HCT116 (cell line): ENCODE data around the gene SVIL. TPM values are rescaled to one million over a fixed set of nuclear protein-coding genes. Genes with fewer than 3 reads are reported as not detected.

Experiments used
- ATAC-seq: fragments of 200-7000 bp; cut with Tn5 transposase; 2 replicates; pipeline ENCODE4 v1.9.1; 2020; ENCODE audit warnings: mild to moderate bottlenecking, moderate library complexity
- BruUV-seq: library from RNA; stranded (reverse); fragments of 400-500 nt; replicated peaks from 2 replicates; lab custom pipeline; 2021; lab: Mats Ljungman, UMichigan
- CTCF ChIA-PET: fragments of 300-600 bp; sonication (Branson Sonifier 250); formaldehyde crosslinking; loops from one replicate; lab custom pipeline; 2021; ENCODE audit warnings: antibody characterized with exemption; lab: Charles Lee
- POLR2A ChIA-PET: fragments of 300-600, 350-600 bp; sonication (Branson Sonifier 250); formaldehyde crosslinking; loops from one replicate; lab custom pipeline; 2021; ENCODE audit warnings: antibody characterized with exemption; lab: Charles Lee
- RAD21 ChIA-PET, 2 experiments: fragments of 300-600 bp; sonication (Branson Sonifier 250); formaldehyde crosslinking; loops; one replicate each; lab custom pipeline; 2023; ENCODE audit warnings: low total read pairs in 2 of 2; ENCODE audit not compliant: uncharacterized antibody in 2 of 2, unreplicated experiment in 2 of 2, low non-redundant PET in 1 of 2; lab: Charles Lee
- DNase-seq: peaks from one replicate; pipeline ENCODE4 v3.0.0-alpha.2; 2010; ENCODE audit warnings: low read depth, low spot score
- H2AFZ ChIP-seq: fragments of 200-600 bp; shearing (Covaris generic), sonication (generic); 2 replicates; pipeline ENCODE4 v1.6.1; 2017; ENCODE audit warnings: low read depth, mixed run types, mixed read lengths, antibody characterized with exemption, low read length; ENCODE audit not compliant: poor library complexity, severe bottlenecking
- H3K27ac ChIP-seq: 2 replicates; pipeline ENCODE4 v1.5.1; 2012; ENCODE audit warnings: low read depth, low read length
- H3K27me3 ChIP-seq: fragments of 200-600 bp; sonication (generic); 2 replicates; pipeline ENCODE4 v1.6.1; 2016; ENCODE audit warnings: mixed run types, low read length, mixed read lengths; ENCODE audit not compliant: insufficient read depth
- H3K36me3 ChIP-seq, 2 experiments: fragments of 200-500 bp in 1 of 2; fragments of 200-600 bp in 1 of 2; sonication (Bioruptor generic) in 1 of 2; sonication (generic) in 1 of 2; 2 replicates each; pipeline versions ENCODE4 v1.5.1 to v1.6.1; 2014 to 2016; ENCODE audit warnings: low read length in 2 of 2, inconsistent platforms in 1 of 2, mixed read lengths in 1 of 2, mixed run types in 1 of 2; ENCODE audit not compliant: insufficient read depth in 2 of 2, control insufficient read depth in 1 of 2
- H3K4me1 ChIP-seq, 2 experiments: fragments of 200-600 bp in 1 of 2; sonication (generic) in 1 of 2; 2 replicates each; pipeline versions ENCODE4 v1.5.1 to v1.6.1; 2012 to 2017; ENCODE audit warnings: low read length in 2 of 2, inconsistent platforms in 1 of 2, mild to moderate bottlenecking in 1 of 2, mixed read lengths in 1 of 2, mixed run types in 1 of 2, moderate library complexity in 1 of 2; ENCODE audit not compliant: insufficient read depth in 2 of 2, control insufficient read depth in 1 of 2
- H3K4me2 ChIP-seq: fragments of 200-600 bp; sonication (generic); 2 replicates; pipeline ENCODE4 v1.6.1; 2017; ENCODE audit warnings: mixed run types, low read length, mixed read lengths
- H3K4me3 ChIP-seq, 2 experiments: fragments of 200-600 bp in 1 of 2; sonication (generic) in 1 of 2; replicated peaks in 1 of 2; 2 replicates each; pipeline ENCODE4 v1.5.1; 2011 to 2016; ENCODE audit warnings: low read length in 2 of 2, control low read depth in 1 of 2, low read depth in 1 of 2, mild to moderate bottlenecking in 1 of 2, mixed read lengths in 1 of 2, mixed run types in 1 of 2
- H3K79me2 ChIP-seq: fragments of 200-600 bp; sonication (generic); 2 replicates; pipeline ENCODE4 v1.6.1; 2017; ENCODE audit warnings: mild to moderate bottlenecking, mixed run types, low read length, moderate library complexity, mixed read lengths; ENCODE audit not compliant: insufficient read depth
- H3K9ac ChIP-seq: fragments of 200-600 bp; sonication (generic); 2 replicates; pipeline ENCODE4 v1.6.1; 2016; ENCODE audit warnings: low read length, mixed read lengths
- H3K9me2 ChIP-seq: fragments of 200-600 bp; sonication (generic), shearing (Covaris generic); 2 replicates; pipeline ENCODE4 v1.6.1; 2017; ENCODE audit warnings: mixed run types, mild to moderate bottlenecking, moderate library complexity; ENCODE audit not compliant: insufficient read depth
- H3K9me3 ChIP-seq, 2 experiments: fragments of 200-500 bp in 1 of 2; fragments of 200-600 bp in 1 of 2; sonication (Bioruptor generic) in 1 of 2; sonication (generic) in 1 of 2; 2 replicates each; pipeline ENCODE4 v1.6.1; 2014 to 2017; ENCODE audit warnings: low read length in 2 of 2, mixed read lengths in 2 of 2, inconsistent platforms in 1 of 2, low read depth in 1 of 2, mild to moderate bottlenecking in 1 of 2, mixed run types in 1 of 2, moderate library complexity in 1 of 2; ENCODE audit not compliant: control insufficient read depth in 1 of 2, insufficient read depth in 1 of 2
- H4K20me1 ChIP-seq: fragments of 200-600 bp; sonication (generic), shearing (Covaris generic); 2 replicates; pipeline ENCODE4 v1.6.1; 2017; ENCODE audit warnings: mixed run types, mild to moderate bottlenecking, moderate library complexity; ENCODE audit not compliant: insufficient read depth
- CBX3 ChIP-seq: IDR thresholded peaks from 2 replicates; pipeline ENCODE4 v1.6.1; 2012; ENCODE audit warnings: low read depth
- EGR1 ChIP-seq: IDR thresholded peaks from 2 replicates; pipeline ENCODE4 v1.6.1; 2012; ENCODE audit warnings: low read depth
- FOSL1 ChIP-seq: IDR thresholded peaks from 2 replicates; pipeline ENCODE4 v1.6.1; 2012; ENCODE audit warnings: low read depth
- JUND ChIP-seq: IDR thresholded peaks from 2 replicates; pipeline ENCODE4 v1.6.1; 2012
- MAX ChIP-seq: IDR thresholded peaks from 2 replicates; pipeline ENCODE4 v1.6.1; 2012
- POLR2A ChIP-seq: IDR thresholded peaks from 2 replicates; pipeline ENCODE4 v1.7.0; 2011; ENCODE audit warnings: borderline replicate concordance; ENCODE audit not compliant: insufficient read depth, insufficient read length; ENCODE audit errors: extremely low read depth
- POLR2AphosphoS5 ChIP-seq: IDR thresholded peaks from 2 replicates; pipeline ENCODE4 v1.6.1; 2011; ENCODE audit warnings: mild to moderate bottlenecking, low read depth, low read length, moderate library complexity
- REST ChIP-seq: IDR thresholded peaks from 2 replicates; pipeline ENCODE4 v1.6.1; 2012; ENCODE audit warnings: low read depth
- SIN3A ChIP-seq: IDR thresholded peaks from 2 replicates; pipeline ENCODE4 v1.6.1; 2012; ENCODE audit warnings: low read depth
- SP1 ChIP-seq: IDR thresholded peaks from 2 replicates; pipeline ENCODE4 v1.6.1; 2012; ENCODE audit warnings: low read depth
- SRF ChIP-seq: IDR thresholded peaks from 2 replicates; pipeline ENCODE4 v1.6.1; 2012; ENCODE audit warnings: low read depth
- ZBTB33 ChIP-seq: IDR thresholded peaks from 2 replicates; pipeline ENCODE4 v1.6.1; 2011; ENCODE audit warnings: mild to moderate bottlenecking, low read length, moderate library complexity; ENCODE audit not compliant: insufficient replicate concordance; ENCODE audit errors: extremely low read depth
- ZFX ChIP-seq: fragments of 450-650 bp; IDR thresholded peaks from 2 replicates; pipeline ENCODE4 v1.6.1; 2017
- intact Hi-C: fragments of 100-400 bp; cut with micrococcal nuclease; formaldehyde crosslinking; loops from 2 replicates; pipeline ENCODE4 v1.10.0; 2022
- total RNA-seq: library from RNA; stranded (reverse); gene quantifications from one replicate; pipeline ENCODE4 v1.2.1, GENCODE V29; 2021; ENCODE audit not compliant: unreplicated experiment

Gene SVIL
- total RNA-seq, 1 experiment from 2014 or later = 27.0 TPM

- ATAC-seq = no peak
- Histone ChIP-seq H3K4me2 (no peak overlapping the region), H2AFZ (no peak overlapping the region), H3K9me2 (no peaks in the 10 kb centered on the region), H3K79me2 (no peaks in the 10 kb centered on the region; the same call in 1 of the 2 replicates), H4K20me1 (no peaks in the 10 kb centered on the region), H3K9me3 (peaks cover 10 to 27% of the 10 kb centered on the region in 2 experiments; a peak in 2 of 4 replicates), H3K9ac (no peak overlapping the region), H3K27ac (no peak overlapping the region), H3K36me3 (peaks cover 0 to 19% of the 10 kb centered on the region in 2 experiments; a peak in 1 of 4 replicates), H3K4me3 (no peak overlapping the region), H3K27me3 (no peaks in the 10 kb centered on the region), H3K4me1 (no peaks in the 10 kb centered on the region)
- ChIA-PET CTCF (no interaction called here), POLR2A (no interaction called here), RAD21 (no interaction called here)
- BruUV-seq = no TSS peak
- intact Hi-C loops = no loop called here
- TF ChIP-seq POLR2AphosphoS5 (no peak), JUND (no peak), POLR2A (no peak), MAX (no peak), FOSL1 (no peak), SIN3A (no peak), SP1 (no peak)
- DNase-seq = no peak
Observed at GRCh38 chr10:29675984-29676383, 41.2 kb upstream of the SVIL start.

GRCh38 chr10:29671968-29672367 is 37.2 kb upstream of the SVIL start:
- peaks cover 15 to 38% of the 10 kb centered on the region in 2 experiments for H3K4me1 ChIP-seq
- H3K79me2 ChIP-seq = peaks cover 5% of the 10 kb centered on the region; the same call in 1 of the 2 replicates
- H3K9ac ChIP-seq = no peak overlapping the region
- no peak for DNase-seq
- H2AFZ ChIP-seq = no peak overlapping the region
- RAD21 ChIA-PET = no interaction called here
- POLR2A ChIA-PET = no interaction called here
- no peaks in the 10 kb centered on the region for H3K27me3 ChIP-seq
- no peak for TF ChIP-seq SP1
- TF ChIP-seq CBX3 = no peak
- TF ChIP-seq ZFX = no peak
- TF ChIP-seq REST = no peak
- TF ChIP-seq POLR2AphosphoS5 = no peak
- no peak for TF ChIP-seq EGR1
- TF ChIP-seq SRF = no peak
- TF ChIP-seq MAX = no peak
- no peak for TF ChIP-seq ZBTB33
- no peak for TF ChIP-seq POLR2A
- no peak for ATAC-seq
- peaks cover 0 to 16% of the 10 kb centered on the region in 2 experiments; a peak in 1 of 4 replicates for H3K36me3 ChIP-seq
- no peak overlapping the region for H3K4me3 ChIP-seq
- intact Hi-C loops = no loop called here
- peaks cover 10 to 21% of the 10 kb centered on the region in 2 experiments; a peak in 2 of 4 replicates for H3K9me3 ChIP-seq
- no peak overlapping the region for H3K27ac ChIP-seq
- no TSS peak for BruUV-seq
- H3K9me2 ChIP-seq = no peaks in the 10 kb centered on the region
- H3K4me2 ChIP-seq = no peak overlapping the region
- no peaks in the 10 kb centered on the region for H4K20me1 ChIP-seq
- CTCF ChIA-PET = no interaction called here
